PC-9 (cell line): ENCODE measurements around the gene STPG3. TPM values are rescaled to one million over a fixed set of nuclear protein-coding genes. Genes with fewer than 3 reads are reported as not detected.

Experiments used
- BruUV-seq: library from RNA; stranded (reverse); fragments of 400-500 nt; replicated peaks from 2 replicates; lab custom pipeline; 2021; lab: Mats Ljungman, UMichigan
- CTCF ChIA-PET: fragments of 300-600 bp; sonication (Branson Sonifier 250); formaldehyde crosslinking; loops from one replicate; lab custom pipeline; 2022; ENCODE audit warnings: antibody characterized with exemption; lab: Charles Lee
- POLR2A ChIA-PET: fragments of 300-600 bp; sonication (Branson Sonifier 250); formaldehyde crosslinking; loops from one replicate; lab custom pipeline; 2022; ENCODE audit warnings: antibody characterized with exemption; ENCODE audit not compliant: unreplicated experiment; lab: Charles Lee
- DNase-seq, 2 experiments: peaks; one replicate each; pipeline versions ENCODE4 v3.0.0 to v3.0.0-alpha.2; 2015 to 2022; ENCODE audit warnings: mixed read lengths in 1 of 2
- H2AFZ ChIP-seq: fragments of 200-600 bp; sonication (generic); 2 replicates; pipeline ENCODE4 v1.8.1; 2017; ENCODE audit warnings: antibody characterized with exemption
- H3F3A ChIP-seq: fragments of 200-600 bp; sonication (generic); 2 replicates; pipeline ENCODE4 v1.8.1; 2017; ENCODE audit warnings: antibody characterized with exemption, mild to moderate bottlenecking, low read depth; ENCODE audit not compliant: insufficient read depth
- H3K27ac ChIP-seq: fragments of 200-600 bp; sonication (generic); 2 replicates; pipeline ENCODE4 v1.6.1; 2016; ENCODE audit warnings: mixed run types
- H3K27me3 ChIP-seq: fragments of 200-600 bp; sonication (generic); 2 replicates; pipeline ENCODE4 v1.6.1; 2016; ENCODE audit warnings: low read depth, mixed run types; ENCODE audit not compliant: insufficient read depth
- H3K36me3 ChIP-seq: fragments of 200-600 bp; sonication (generic); 2 replicates; pipeline ENCODE4 v1.6.1; 2016; ENCODE audit warnings: low read depth, mixed run types
- H3K4me1 ChIP-seq: fragments of 200-600 bp; sonication (generic); replicated peaks from 2 replicates; pipeline ENCODE4 v1.6.1; 2016; ENCODE audit warnings: mixed run types; ENCODE audit not compliant: insufficient read depth
- H3K4me2 ChIP-seq: fragments of 200-600 bp; sonication (generic); 2 replicates; pipeline ENCODE4 v1.6.1; 2017; ENCODE audit warnings: mixed run types
- H3K4me3 ChIP-seq: fragments of 200-600 bp; sonication (generic); 2 replicates; pipeline ENCODE4 v1.6.1; 2016; ENCODE audit warnings: mixed run types
- H3K79me2 ChIP-seq: fragments of 200-600 bp; sonication (generic); 2 replicates; pipeline ENCODE4 v1.6.1; 2017; ENCODE audit warnings: low read depth, mixed run types
- H3K9me2 ChIP-seq: fragments of 200-600 bp; sonication (generic); 2 replicates; pipeline ENCODE4 v1.8.1; 2017; ENCODE audit warnings: mild to moderate bottlenecking; ENCODE audit not compliant: insufficient read depth
- H3K9me3 ChIP-seq: fragments of 200-600 bp; sonication (generic); 2 replicates; pipeline ENCODE4 v1.8.1; 2016; ENCODE audit warnings: low read depth; ENCODE audit not compliant: insufficient read depth
- H4K20me1 ChIP-seq: fragments of 200-600 bp; sonication (generic); 2 replicates; pipeline ENCODE4 v1.8.1; 2017; ENCODE audit not compliant: insufficient read depth
- EZH2 ChIP-seq: fragments of 200-600 bp; sonication (generic); IDR thresholded peaks from 2 replicates; pipeline ENCODE4 v1.8.0; 2017; ENCODE audit warnings: antibody characterized with exemption, low read depth
- intact Hi-C: fragments of 100-400 bp; cut with micrococcal nuclease; formaldehyde crosslinking; loops from one replicate; pipeline ENCODE4 v1.10.0; 2022; ENCODE audit not compliant: unreplicated experiment
- total RNA-seq: library from RNA; stranded (reverse); gene quantifications from 2 replicates; pipeline ENCODE4 v1.2.3, GENCODE V29; 2021
- TF ChIP-seq, protein P1 (sequence below): fragments of 200-600 bp; sonication (generic); conservative IDR thresholded peaks from 2 replicates; pipeline ENCODE4 v1.6.1; 2017; ENCODE audit warnings: mixed run types, antibody characterized with exemption, mild to moderate bottlenecking, moderate library complexity

STPG3 gene
- total RNA-seq, 1 experiment from 2014 or later: 0.46 TPM

DNA sequence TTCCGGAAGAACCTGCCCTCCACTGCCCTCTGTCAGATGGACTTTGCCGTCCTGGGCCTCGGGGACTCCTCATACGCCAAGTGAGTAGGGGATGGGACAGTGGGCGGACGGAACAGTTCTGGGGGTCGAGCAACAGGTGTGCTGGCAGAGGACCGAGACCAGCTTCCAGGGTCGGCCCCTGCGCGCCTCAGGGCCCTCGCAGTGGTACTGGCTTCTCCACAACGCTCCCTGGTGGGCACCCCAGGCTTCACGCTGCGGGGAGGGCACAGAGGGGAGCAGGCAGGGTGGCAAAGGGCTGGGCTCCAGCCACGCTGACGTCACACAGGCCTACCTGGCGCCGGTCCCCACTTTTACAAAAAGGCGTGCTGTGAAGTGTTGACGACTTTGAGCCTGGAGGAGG, 38.6 kb upstream of the STPG3 start:
- Histone ChIP-seq H3F3A (peaks cover 8% of the 10 kb centered on the region; the same call in 1 of the 2 replicates), H4K20me1 (no peaks in the 10 kb centered on the region), H3K4me1 (peaks cover 9% of the 10 kb centered on the region), H3K36me3 (no peaks in the 10 kb centered on the region), H3K4me3 (no peak overlapping the region), H3K27me3 (no peaks in the 10 kb centered on the region), H3K27ac (no peak overlapping the region), H3K4me2 (no peak overlapping the region), H3K9me2 (no peaks in the 10 kb centered on the region), H2AFZ (no peak overlapping the region), H3K9me3 (no peaks in the 10 kb centered on the region), H3K79me2 (peaks cover 5% of the 10 kb centered on the region; the same call in 1 of the 2 replicates)
- intact Hi-C loops: no loop called here
- TF ChIP-seq EZH2: no peak
- TF ChIP-seq, protein P1, sequence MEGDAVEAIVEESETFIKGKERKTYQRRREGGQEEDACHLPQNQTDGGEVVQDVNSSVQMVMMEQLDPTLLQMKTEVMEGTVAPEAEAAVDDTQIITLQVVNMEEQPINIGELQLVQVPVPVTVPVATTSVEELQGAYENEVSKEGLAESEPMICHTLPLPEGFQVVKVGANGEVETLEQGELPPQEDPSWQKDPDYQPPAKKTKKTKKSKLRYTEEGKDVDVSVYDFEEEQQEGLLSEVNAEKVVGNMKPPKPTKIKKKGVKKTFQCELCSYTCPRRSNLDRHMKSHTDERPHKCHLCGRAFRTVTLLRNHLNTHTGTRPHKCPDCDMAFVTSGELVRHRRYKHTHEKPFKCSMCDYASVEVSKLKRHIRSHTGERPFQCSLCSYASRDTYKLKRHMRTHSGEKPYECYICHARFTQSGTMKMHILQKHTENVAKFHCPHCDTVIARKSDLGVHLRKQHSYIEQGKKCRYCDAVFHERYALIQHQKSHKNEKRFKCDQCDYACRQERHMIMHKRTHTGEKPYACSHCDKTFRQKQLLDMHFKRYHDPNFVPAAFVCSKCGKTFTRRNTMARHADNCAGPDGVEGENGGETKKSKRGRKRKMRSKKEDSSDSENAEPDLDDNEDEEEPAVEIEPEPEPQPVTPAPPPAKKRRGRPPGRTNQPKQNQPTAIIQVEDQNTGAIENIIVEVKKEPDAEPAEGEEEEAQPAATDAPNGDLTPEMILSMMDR: no peak
- BruUV-seq: no TSS peak
- DNase-seq: no peak
- ChIA-PET POLR2A (no interaction called here), CTCF (no interaction called here)

DNA sequence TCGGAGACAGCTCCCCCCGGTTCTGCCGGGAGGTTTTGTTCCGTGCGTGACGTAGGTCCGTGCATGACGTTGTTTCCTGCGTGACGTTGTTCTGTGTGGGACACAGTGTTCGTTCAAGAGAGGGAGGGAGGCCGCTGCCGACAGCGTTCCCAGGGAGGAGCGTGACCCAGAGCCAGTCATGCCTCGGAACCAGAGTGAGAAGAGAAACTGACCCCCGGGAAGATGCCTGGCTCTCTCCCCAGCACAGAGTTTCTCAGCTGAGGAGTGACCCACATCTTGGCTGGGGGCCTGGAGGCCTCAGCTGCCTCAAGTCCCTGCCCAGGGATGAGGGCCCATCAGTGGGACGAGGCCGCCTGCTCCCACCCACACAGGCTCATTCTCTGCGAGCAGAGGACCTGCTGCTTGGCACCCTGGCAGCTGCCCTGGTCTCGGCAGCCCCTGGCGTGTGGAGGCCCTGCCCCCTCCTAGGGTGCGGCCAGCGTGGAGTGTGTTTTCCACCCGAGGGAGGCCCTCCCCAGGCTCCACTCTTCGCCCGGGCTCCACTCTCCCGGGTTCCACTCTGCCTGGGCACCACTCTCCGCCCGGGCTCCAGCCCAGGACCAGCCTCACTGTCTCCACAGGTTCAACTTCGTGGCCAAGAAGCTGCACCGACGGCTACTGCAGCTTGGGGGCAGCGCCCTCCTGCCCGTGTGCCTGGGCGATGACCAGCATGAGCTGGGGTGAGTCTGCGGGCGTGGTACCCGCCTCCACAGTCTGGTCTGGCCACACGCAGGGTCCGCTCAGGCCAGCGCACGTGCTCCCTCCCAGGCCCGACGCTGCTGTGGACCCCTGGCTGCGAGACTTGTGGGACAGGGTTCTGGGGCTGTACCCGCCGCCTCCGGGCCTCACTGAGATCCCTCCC, 37.7 kb upstream of the STPG3 start:
- no peak overlapping the region for H3K27ac ChIP-seq
- ChIA-PET POLR2A (interaction anchor here (0.7 kb wide), 1 partner anchor 24 kb away, joined by 3 read pairs; no protein-coding TSS in a partner anchor), CTCF (interaction anchor here (0.6 to 0.7 kb wide), 2 partner anchors 89 to 143 kb away, joined by 3 to 4 read pairs; no protein-coding TSS in a partner anchor)

DNA sequence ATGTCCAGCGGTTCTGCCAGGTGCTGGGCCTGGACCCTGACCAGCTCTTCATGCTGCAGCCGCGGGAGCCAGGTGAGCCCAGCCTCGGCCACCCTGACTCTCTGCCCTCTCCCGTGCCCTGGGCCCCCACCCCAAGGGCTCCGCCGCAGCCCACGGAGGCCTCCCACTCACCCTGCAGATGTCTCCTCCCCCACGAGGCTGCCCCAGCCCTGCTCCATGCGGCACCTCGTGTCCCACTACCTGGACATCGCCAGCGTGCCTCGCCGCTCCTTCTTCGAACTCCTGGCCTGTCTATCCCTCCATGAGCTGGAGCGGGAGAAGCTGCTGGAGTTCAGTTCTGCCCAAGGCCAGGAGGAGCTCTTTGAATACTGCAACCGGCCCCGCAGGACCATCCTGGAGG, 36.5 kb upstream of the STPG3 start:
- BruUV-seq: no TSS peak
- no peak for DNase-seq
- Histone ChIP-seq H3K4me2 (no peak overlapping the region), H3K4me1 (peaks cover 26% of the 10 kb centered on the region), H2AFZ (no peak overlapping the region), H3K79me2 (no peaks in the 10 kb centered on the region), H3F3A (peaks cover 20% of the 10 kb centered on the region), H3K9me3 (no peaks in the 10 kb centered on the region), H3K36me3 (no peaks in the 10 kb centered on the region), H3K9me2 (no peaks in the 10 kb centered on the region), H3K27ac (no peak overlapping the region), H3K27me3 (no peaks in the 10 kb centered on the region), H4K20me1 (no peaks in the 10 kb centered on the region; the same call in 1 of the 2 replicates), H3K4me3 (no peak overlapping the region)
- intact Hi-C loops: no loop called here
- no peak for TF ChIP-seq EZH2
- TF ChIP-seq, protein P1: no peak
- ChIA-PET CTCF (no interaction called here), POLR2A (no interaction called here)

More for the DNA sequence above, 37.7 kb upstream of the STPG3 start:
- no peak overlapping the region for H3K4me3 ChIP-seq
- no peaks in the 10 kb centered on the region; the same call in 1 of the 2 replicates for H4K20me1 ChIP-seq
- H3K9me3 ChIP-seq: no peaks in the 10 kb centered on the region
- no peaks in the 10 kb centered on the region for H3K27me3 ChIP-seq
- intact Hi-C loops: no loop called here
- no peak for DNase-seq
- no peaks in the 10 kb centered on the region for H3K79me2 ChIP-seq
- BruUV-seq: no TSS peak
- no peak for TF ChIP-seq EZH2
- TF ChIP-seq, protein P1: peak; percentile 51
- H3K36me3 ChIP-seq: no peaks in the 10 kb centered on the region
- peaks cover 10% of the 10 kb centered on the region; the same call in 1 of the 2 replicates for H3F3A ChIP-seq
- peaks cover 17% of the 10 kb centered on the region for H3K4me1 ChIP-seq
- no peak overlapping the region for H3K4me2 ChIP-seq
- H3K9me2 ChIP-seq: no peaks in the 10 kb centered on the region
- no peak overlapping the region for H2AFZ ChIP-seq
